Measurements from ENCODE around the gene SYT3. TPM values are rescaled to one million over a fixed set of nuclear protein-coding genes. Genes with fewer than 3 reads are reported as not detected.
"Not testable (repeated sequence)": the region's sequence is repeated elsewhere in the genome, so short reads cannot be mapped to it uniquely, and the experiment has no call there.

SYT3 gene
- total RNA-seq, 2 donors from 2014 or later: 0.19 to 0.59 TPM

GRCh38 chr19:50626011-50626410 lies 13.7 kb downstream of the SYT3 start:
- H3K9me3 ChIP-seq: no peaks in the 10 kb centered on the region
- no peak for DNase-seq (ENCODE audit: low spot score)
- no peaks in the 10 kb centered on the region for H3K36me3 ChIP-seq
- no peak for TF ChIP-seq CTCF (IDR thresholded peaks at IDR 0.05)
- no peaks in the 10 kb centered on the region for H3K27me3 ChIP-seq
- H3K4me3 ChIP-seq: no peak overlapping the region
- H3K27ac ChIP-seq: no peak overlapping the region
- H3K4me1 ChIP-seq: no peaks in the 10 kb centered on the region

DNA sequence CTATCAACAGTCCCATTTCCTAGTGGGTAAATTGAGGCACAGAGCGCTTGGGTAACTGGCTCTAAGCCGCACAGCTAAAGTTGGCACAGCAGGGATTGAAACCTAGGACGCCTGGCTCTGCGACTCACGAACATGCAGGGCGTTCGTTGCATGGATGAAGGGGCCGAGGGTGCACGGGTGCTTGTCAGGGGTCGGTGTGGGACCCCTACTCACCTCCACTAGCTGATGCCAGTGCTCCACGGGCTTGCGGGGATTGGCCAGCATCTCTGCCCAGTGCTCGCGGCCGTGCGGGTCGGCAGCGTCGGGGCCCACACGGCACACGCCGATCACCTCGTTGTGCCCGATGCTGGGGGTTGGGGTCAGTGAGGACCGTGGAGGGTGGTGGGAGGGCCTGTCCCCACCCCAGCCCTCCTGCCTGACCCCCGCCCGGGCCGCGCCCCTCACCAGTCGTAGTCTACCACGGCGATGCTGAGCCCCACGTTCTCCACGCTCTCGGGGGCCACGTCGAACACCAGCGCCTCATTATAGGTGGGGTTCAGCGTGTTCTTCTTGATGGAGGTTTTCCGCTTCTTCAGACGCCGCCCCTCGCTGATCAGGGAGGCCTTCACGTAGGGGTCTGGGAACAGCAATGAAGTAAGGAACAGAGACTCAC lies 14.6 kb downstream of the SYT3 start:
- Histone ChIP-seq H3K27me3 (no peaks in the 10 kb centered on the region), H3K9me3 (no peaks in the 10 kb centered on the region), H3K36me3 (no peaks in the 10 kb centered on the region), H3K4me1 (no peaks in the 10 kb centered on the region), H3K4me3 (no peak overlapping the region), H3K27ac (no peak overlapping the region)
- no peak for TF ChIP-seq CTCF (IDR thresholded peaks at IDR 0.05)
- DNase-seq (ENCODE audit: low spot score): no peak

GRCh38 chr19:50620394-50620906 lies 19.2 kb downstream of the SYT3 start:
- not testable (repeated sequence) for H3K9me3 ChIP-seq; H3K4me1 ChIP-seq; H3K27ac ChIP-seq; H3K36me3 ChIP-seq; DNase-seq (ENCODE audit: low spot score); H3K27me3 ChIP-seq; H3K4me3 ChIP-seq

DNA sequence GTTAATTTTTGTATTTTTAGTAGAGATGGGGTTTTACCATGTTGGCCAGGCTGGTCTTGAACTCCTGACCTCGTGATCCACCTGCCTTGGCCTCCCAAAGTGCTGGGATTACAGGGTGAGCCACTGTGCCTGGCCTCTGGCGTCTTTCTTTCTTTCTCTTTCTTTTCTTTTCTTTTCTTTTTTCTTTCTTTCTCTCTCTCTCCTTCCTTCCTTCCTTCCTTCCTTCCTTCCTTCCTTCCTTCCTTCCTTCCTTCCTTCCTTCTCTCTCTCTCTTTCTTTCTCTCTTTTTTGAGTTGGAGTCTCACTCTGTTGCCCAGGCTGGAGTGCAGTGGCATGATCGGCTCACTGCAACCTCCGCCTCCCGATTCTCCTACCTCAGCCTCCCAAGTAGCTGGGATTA lies 20.5 kb downstream of the SYT3 start:
- H3K4me3 ChIP-seq; H3K4me1 ChIP-seq; DNase-seq (ENCODE audit: low spot score); H3K9me3 ChIP-seq; H3K36me3 ChIP-seq; H3K27ac ChIP-seq; H3K27me3 ChIP-seq: not testable (repeated sequence)

DNA sequence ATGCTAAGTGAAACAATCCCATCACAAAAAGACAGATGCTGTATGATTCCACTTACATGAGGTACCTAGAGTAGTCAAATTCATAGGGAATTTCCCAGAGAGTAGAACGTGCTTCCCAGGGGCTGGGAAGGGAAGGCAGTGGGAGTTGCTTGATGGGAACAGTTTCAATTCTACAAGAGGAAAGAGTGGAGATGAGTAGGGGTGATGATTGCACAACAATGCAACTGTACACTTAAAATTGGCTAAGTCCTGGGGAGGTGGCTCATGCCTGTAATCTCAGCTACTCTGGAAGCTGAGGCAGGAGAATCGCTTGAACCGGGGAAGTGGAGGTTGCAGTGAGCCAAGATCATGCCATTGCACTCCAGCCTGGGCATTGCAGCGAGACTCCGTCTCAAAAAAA lies 21.3 kb downstream of the SYT3 start:
- not testable (repeated sequence) for H3K4me3 ChIP-seq; H3K27me3 ChIP-seq; H3K36me3 ChIP-seq; DNase-seq (ENCODE audit: low spot score); H3K9me3 ChIP-seq; H3K27ac ChIP-seq; H3K4me1 ChIP-seq

DNA sequence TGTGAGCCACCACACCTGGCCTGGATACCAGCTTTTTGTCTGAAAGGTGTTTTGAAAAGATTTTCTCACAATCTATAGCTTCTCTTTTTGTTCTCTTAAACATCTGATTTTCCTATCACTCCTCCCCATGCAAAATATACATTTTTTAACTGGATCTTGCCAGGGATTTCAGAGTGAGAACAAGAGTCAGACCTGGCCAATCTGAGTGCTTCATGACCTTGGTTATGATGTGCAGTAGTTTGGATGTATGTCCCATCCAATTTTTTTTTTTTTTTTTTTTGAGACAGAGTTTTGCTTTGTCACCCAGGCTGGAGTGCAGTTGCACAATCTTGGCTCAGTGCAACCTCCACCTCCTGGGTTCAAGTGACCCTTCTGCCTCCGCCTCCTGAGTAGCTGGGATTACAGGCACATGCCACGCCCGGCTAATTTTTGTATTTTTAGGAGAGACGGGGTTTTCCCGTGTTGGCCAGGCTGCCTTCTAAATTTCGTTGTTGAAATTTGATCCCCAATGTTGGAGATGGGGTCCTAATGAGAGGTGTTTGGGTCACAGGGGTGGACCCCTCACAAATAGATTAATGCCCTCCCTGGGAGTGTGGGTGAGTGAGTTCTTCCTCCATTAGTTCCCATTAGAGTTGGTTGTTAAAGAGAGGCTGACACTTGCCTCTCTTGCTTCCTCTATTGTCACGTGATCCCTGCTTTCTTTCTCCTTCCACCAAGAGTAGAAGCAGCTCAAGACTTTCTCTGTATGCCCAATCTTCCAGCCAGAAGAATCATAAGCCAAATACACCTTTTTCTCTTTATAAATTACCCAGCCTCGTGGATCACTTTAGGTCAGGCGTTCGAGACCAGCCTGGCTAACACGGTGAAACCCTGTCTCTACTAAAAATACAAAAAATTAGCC lies 26.9 kb downstream of the SYT3 start:
- H3K4me1 ChIP-seq; H3K36me3 ChIP-seq; H3K27ac ChIP-seq; DNase-seq (ENCODE audit: low spot score); H3K9me3 ChIP-seq; H3K27me3 ChIP-seq; H3K4me3 ChIP-seq: not testable (repeated sequence)

DNA sequence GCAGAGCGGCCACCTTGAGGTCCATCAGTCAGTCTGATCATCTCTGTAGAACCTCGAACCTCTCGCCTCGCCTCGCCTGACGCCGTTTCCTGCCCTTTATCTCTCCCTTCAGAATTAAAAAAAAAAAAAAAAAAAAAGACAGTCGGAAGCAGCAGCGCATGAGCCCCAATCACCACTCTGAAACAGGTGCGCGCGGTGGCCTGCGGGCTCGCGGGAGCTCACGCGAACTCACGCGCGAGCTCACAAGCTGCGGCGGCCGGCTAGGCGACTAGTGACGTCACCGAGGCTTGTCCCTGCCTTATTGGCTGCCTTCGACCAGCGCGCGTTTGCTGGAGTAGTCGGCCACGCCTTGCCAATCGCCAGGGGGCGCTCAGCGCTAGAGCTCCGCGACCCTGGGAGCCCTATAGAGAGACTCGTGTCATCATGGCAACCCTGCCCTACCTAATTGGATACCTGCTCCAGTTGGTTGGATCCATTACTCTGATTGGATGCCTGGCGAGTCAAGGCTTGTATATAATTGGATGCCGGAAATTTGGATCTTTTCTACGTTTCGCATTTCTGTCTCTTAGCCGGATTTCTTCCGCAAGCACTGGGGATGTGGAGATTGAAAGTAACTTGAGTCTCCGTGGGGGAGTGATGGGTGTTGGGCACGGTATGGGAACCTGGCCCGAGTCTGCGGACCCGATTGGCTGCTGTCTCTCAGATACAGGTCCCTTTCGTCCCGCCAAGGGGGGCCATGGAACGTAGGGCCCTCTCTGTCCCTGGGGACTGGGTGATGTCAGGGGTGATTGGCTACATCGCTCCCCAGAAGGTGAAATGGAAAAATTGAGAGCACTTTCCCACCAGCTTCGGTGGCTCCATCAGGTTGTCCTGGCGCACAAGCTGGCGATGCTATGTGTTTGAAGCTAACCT lies 31.6 kb downstream of the SYT3 start:
- H3K27me3 ChIP-seq: no peaks in the 10 kb centered on the region
- no peaks in the 10 kb centered on the region for H3K9me3 ChIP-seq
- no peak overlapping the region for H3K27ac ChIP-seq
- peak; percentile 69 for DNase-seq (ENCODE audit: low spot score)
- H3K4me1 ChIP-seq: no peaks in the 10 kb centered on the region
- no peak overlapping the region for H3K4me3 ChIP-seq
- TF ChIP-seq CTCF (IDR thresholded peaks at IDR 0.05): peak in 1 of 2 donors; percentile 55
- H3K36me3 ChIP-seq: no peaks in the 10 kb centered on the region

All from right atrium auricular region (tissue), 2 donors.